IPS DF 6.9 (cell line): ENCODE results near the gene ZDHHC18.

Source experiments
- DNase-seq: peaks from one replicate; pipeline ENCODE4 v3.0.0-alpha.2; 2013; ENCODE audit warnings: low read depth, low spot score
- H3K27ac ChIP-seq: one replicate; pipeline ENCODE4 v1.5.1; 2013; ENCODE audit warnings: low read length, control low read depth
- H3K27me3 ChIP-seq: 2 replicates; pipeline ENCODE4 v1.6.1; 2013; ENCODE audit warnings: mild to moderate bottlenecking, low read length; ENCODE audit not compliant: control insufficient read depth, insufficient read depth
- H3K36me3 ChIP-seq: 2 replicates; pipeline ENCODE4 v1.6.1; 2013; ENCODE audit warnings: low read length; ENCODE audit not compliant: control insufficient read depth, insufficient read depth
- H3K4me1 ChIP-seq: 2 replicates; pipeline ENCODE4 v1.6.1; 2013; ENCODE audit warnings: low read length; ENCODE audit not compliant: control insufficient read depth, insufficient read depth
- H3K4me3 ChIP-seq: 2 replicates; pipeline ENCODE4 v1.5.1; 2013; ENCODE audit warnings: mild to moderate bottlenecking, low read length
- H3K9me3 ChIP-seq: 2 replicates; pipeline ENCODE4 v1.6.1; 2013; ENCODE audit warnings: low read length, inconsistent platforms; ENCODE audit not compliant: control insufficient read depth, insufficient read depth
- WGBS: extraction: QIAGEN DNeasy Blood & Tissue Kit; methylation state at CpG from one replicate; pipeline ENCODE4 v1.1.7; 2013; ENCODE audit warnings: mixed read lengths, missing lambda C conversion rate; ENCODE audit not compliant: insufficient read length, insufficient coverage; 5-methylcytosine and 5-hydroxymethylcytosine counted together

Gene ZDHHC18

DNA sequence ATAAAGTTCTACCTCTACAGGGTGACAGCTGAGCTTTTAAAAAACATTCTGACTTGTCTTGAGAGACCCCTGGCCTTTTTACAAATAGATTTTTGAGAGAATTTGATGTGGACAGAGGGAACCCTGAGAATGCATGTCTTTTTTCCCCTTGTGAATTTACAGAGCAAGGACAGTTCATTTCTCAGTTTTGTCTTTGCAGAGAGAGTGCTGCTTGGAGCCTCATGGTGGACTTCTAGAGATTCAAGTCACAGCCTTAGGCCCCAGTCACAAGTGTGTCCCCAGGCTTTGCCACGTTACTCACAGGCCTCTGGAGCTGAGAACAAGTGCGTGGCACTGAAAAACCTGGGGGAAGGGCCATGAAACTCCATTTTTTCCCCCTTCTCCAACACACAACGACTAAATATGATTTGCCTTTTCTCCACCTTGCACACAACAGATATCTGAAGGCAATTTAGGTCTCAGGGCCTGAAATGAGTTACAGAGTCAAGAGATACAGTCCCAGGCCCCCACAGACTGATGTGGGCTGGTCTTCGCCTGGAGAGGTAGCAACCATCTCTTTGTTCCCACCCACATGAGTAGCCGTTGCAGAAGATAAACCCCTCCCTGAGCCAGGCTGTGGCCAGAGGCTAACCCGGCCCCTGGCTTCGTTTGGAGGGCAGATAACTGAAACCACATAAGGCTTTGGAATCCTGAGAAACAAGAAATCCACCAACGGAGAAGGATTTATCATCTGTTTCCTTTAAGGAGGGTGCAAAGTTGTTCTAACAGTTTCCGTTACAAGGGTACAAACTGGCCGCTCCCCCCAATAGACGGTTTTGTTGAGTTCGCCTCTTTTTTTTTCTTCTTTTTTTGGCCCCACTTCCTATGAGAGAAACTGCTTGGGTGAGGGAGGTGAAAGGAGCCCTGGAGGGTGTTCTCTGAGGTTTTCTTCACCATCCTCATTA, 39.8 kb upstream of the ZDHHC18 start:
- DNase-seq = no peak
- H3K27me3 ChIP-seq = no peaks in the 10 kb centered on the region
- peaks cover 10% of the 10 kb centered on the region for H3K4me1 ChIP-seq
- no peak overlapping the region for H3K27ac ChIP-seq
- WGBS = no CpG with 5 or more reads among the region's 12 CpGs
- no peaks in the 10 kb centered on the region for H3K9me3 ChIP-seq
- H3K36me3 ChIP-seq = no peaks in the 10 kb centered on the region
- H3K4me3 ChIP-seq = no peak overlapping the region; the same call in 1 of the 2 replicates

DNA sequence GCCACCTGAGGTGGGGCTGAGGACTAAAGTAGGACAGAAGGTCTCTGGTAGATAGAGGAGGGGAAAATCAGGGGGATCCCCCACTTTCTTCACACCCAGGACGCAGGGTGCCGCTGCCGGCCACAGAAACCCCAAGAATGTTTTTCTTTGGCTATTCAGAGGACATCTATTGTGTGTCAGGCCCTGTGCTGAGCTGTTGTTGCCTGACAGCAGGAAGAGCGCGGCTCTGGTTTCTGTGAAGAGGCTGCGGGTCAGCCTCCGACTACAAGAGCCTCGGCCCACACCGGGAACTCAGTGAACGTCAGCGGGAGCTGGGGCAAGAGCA, 39.1 kb upstream of the ZDHHC18 start:
- no CpG with 5 or more reads among the region's 11 CpGs for WGBS
- H3K4me3 ChIP-seq = peak overlapping the region; percentile 78; the same call in 1 of the 2 replicates
- no peaks in the 10 kb centered on the region for H3K36me3 ChIP-seq
- no peak for DNase-seq
- no peaks in the 10 kb centered on the region for H3K9me3 ChIP-seq
- no peaks in the 10 kb centered on the region for H3K27me3 ChIP-seq
- no peak overlapping the region for H3K27ac ChIP-seq
- H3K4me1 ChIP-seq = peaks cover 10% of the 10 kb centered on the region

DNA sequence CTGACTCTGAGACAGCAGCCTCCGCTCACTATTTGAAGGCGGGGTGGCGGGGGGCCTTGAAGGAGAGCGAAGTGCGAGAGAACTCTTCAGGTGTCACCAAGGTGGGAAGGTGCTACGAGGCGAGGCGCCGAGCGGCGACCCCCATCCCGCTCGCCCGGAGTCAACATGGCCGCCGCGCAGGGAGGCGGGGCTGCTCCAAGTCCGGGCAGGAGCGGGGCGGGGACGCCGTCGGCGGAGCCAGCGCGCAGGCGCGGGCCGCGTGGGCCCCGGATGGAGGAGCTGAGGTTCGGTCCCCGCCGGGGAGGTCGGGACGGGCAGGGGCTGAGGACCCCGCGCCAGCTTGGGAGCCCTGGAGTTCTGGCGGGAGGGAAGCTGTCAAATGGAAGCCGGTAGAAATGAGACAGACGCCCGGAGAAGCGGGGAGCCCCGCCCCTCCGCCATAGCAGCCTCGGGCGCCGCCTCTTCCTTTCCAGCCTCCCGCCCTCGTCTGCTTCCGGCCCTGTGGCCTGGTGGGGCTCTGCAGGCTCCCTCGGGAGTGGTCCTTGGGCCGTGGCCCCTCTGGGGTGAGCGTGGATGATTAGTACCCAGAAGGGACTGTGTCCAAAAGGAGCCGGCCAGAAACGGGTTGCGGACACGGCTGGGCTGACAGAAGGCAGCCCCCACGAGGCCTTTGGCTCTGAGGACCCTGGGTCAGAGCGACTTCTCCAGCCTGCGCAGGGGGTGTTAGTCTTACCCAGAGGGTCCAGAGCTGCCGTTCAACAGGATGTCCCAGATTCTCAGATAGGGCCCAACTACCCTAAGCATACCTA, 38.6 kb upstream of the ZDHHC18 start, which contains the start of gene PIGV:
PIGV (plus strand) TSS at position 245 of the 809 bp plus-strand sequence. CDS start 2,866 bp downstream, outside the sequence.
- DNase-seq = no peak
- Histone ChIP-seq H3K9me3 (no peaks in the 10 kb centered on the region), H3K4me3 (peak within 1 kb of the TSS; percentile 78), H3K27me3 (no peaks in the 10 kb centered on the region), H3K4me1 (peaks cover 10% of the 10 kb centered on the region), H3K36me3 (no peaks in the 10 kb centered on the region), H3K27ac (no peak within 1 kb of the TSS)
- WGBS = no CpG with 5 or more reads among the region's 63 CpGs

DNA sequence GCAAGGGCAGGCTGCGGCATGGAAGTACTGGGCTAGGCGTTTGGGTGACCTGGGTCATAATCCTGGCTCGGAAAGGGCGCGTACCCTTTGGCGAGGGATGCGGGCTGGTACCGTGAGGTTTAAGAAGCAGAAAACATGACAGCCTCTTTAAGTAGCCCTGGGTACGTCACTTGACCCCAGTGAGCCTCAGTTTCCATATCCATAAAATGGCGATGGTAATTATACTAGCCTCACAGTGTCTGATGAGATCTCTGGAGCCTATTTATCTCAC, 38.0 kb upstream of the ZDHHC18 start:
- H3K36me3 ChIP-seq = no peaks in the 10 kb centered on the region
- H3K9me3 ChIP-seq = no peaks in the 10 kb centered on the region
- H3K27ac ChIP-seq = no peak overlapping the region
- H3K4me3 ChIP-seq = peak overlapping the region; percentile 78; the same call in 1 of the 2 replicates
- no peaks in the 10 kb centered on the region for H3K27me3 ChIP-seq
- peaks cover 10% of the 10 kb centered on the region for H3K4me1 ChIP-seq
- no CpG with 5 or more reads among the region's 10 CpGs for WGBS
- DNase-seq = no peak

DNA sequence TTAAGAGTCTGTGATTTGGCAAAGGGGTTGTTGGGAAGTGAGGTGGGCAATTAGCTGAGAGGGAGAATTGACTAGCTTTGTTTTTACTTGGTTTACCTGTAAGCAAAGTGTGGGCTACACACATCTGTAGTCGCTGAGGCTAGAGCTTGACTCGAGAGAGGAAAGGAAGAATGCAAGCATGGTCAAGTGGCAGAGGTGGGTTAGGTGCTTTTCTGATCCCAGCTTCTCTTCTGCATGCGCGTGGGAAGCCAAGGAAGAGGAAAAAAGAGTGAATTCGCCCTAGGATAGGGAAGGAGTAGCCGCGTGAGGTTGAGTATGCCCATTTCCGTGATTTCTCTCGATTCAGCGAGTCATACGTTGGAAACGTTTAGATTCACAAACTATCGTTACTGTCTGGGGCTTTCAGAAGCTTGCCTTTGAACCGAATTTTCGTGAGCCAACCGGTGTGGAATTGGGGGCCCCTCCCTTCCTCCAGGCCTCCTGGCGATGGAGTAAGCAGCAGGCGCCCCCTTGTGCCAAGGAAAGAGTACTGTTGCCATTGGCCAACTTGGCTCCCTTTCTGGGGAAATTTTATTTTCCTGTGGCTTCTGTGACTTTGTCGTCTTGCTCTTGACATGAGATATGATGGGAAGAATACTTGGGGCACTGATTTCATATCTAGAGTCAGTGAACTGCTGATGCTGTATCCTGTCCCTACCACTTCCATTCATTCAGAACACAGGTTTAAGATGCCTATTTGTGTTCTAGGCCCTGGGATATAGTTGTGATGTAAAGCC, 37.5 kb upstream of the ZDHHC18 start:
- Histone ChIP-seq H3K4me3 (peak overlapping the region; percentile 78; the same call in 1 of the 2 replicates), H3K27me3 (no peaks in the 10 kb centered on the region), H3K36me3 (peaks cover under 1% of the 10 kb centered on the region; the same call in 1 of the 2 replicates), H3K27ac (no peak overlapping the region), H3K9me3 (no peaks in the 10 kb centered on the region), H3K4me1 (peaks cover 10% of the 10 kb centered on the region)
- no CpG with 5 or more reads among the region's 19 CpGs for WGBS
- no peak for DNase-seq

DNA sequence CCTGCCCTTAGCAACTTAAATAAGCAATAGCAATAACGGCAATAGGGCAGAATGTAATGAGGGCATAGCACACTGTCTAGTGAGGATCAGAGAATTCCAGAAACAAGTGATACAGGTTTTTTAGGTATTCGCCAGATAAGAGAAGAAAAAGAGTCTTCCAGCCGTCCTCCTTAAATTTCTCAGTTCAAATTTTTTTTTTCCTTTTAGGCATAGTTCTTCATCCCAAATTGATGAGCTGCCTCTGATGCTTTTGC, 36.9 kb upstream of the ZDHHC18 start:
- Histone ChIP-seq H3K36me3 (peaks cover 3% of the 10 kb centered on the region; the same call in 1 of the 2 replicates), H3K27ac (no peak overlapping the region)
- no CpG with 5 or more reads among the region's 3 CpGs for WGBS

DNA sequence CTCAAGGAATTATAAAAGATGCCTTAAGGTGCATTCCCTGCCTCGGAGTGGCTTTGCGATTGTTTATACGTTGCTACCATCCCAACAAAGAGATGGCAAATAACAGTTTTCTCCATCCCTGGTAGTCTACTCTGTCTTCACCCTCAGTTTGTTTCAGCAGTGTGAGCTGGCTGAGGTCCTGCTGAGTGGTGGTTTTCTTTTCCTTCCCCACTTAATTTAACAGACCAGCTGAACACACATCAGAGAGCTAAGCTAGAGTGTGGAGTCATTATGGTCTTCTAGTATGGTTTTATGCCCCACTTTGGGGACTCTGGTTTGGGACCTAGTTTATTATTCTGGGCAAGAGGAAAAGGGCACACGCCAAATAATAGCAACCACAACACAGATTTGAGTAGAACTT, 36.6 kb upstream of the ZDHHC18 start:
- Histone ChIP-seq H3K36me3 (peaks cover 3% of the 10 kb centered on the region; the same call in 1 of the 2 replicates), H3K4me3 (no peak overlapping the region), H3K4me1 (peaks cover 10% of the 10 kb centered on the region), H3K27me3 (no peaks in the 10 kb centered on the region), H3K27ac (no peak overlapping the region), H3K9me3 (no peaks in the 10 kb centered on the region)
- DNase-seq = no peak
- no CpG with 5 or more reads among the region's 4 CpGs for WGBS

More for the DNA sequence above, 36.9 kb upstream of the ZDHHC18 start:
- Histone ChIP-seq H3K4me1 (peaks cover 10% of the 10 kb centered on the region), H3K27me3 (no peaks in the 10 kb centered on the region), H3K9me3 (no peaks in the 10 kb centered on the region), H3K4me3 (no peak overlapping the region)
- no peak for DNase-seq

DNA sequence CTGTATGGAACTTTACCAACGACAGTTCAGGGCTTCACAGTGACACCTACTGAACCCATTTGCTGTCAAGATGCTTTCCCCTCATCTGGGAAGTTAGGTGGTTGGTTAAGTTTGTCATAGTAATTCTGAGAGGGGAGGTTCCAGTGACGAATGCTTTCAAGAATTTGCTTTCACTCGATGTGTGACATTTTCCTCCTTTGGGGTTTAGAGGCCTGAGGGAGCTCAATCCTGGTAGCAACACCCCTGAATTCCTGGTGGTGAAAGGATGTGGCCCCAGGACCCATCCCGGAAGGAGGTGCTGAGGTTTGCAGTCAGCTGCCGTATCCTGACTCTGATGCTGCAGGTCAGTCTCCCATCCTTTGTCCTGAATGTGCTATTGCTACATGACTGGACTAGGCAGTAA, 35.9 kb upstream of the ZDHHC18 start:
- H3K4me1 ChIP-seq = peaks cover 10% of the 10 kb centered on the region
- no peak overlapping the region for H3K27ac ChIP-seq
- peaks cover 3% of the 10 kb centered on the region; the same call in 1 of the 2 replicates for H3K36me3 ChIP-seq
- no peaks in the 10 kb centered on the region for H3K27me3 ChIP-seq
- H3K4me3 ChIP-seq = no peak overlapping the region
- no peaks in the 10 kb centered on the region for H3K9me3 ChIP-seq
- no CpG with 5 or more reads among the region's 5 CpGs for WGBS
- no peak for DNase-seq

DNA sequence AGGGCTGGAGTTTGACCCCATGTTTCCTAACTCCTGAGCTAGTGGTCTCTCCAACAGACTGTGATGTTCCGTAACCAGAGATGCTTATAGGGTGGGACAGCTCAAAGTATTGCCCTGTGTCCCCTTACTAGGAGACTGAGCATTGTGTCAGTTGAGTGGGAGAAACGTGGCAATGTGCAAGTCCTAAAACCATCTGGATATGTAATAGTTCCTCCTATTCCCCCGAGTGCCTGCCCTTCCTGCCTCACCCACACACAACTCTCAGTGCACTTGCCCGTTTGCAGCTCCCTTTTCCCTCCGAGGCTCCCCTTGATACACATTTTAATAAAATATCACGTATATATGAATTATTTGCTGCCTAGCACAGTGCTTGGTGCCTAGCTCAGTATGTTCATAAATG, 35.3 kb upstream of the ZDHHC18 start:
- Histone ChIP-seq H3K4me1 (peaks cover 8% of the 10 kb centered on the region), H3K9me3 (no peaks in the 10 kb centered on the region), H3K4me3 (no peak overlapping the region), H3K27ac (no peak overlapping the region), H3K27me3 (no peaks in the 10 kb centered on the region), H3K36me3 (peaks cover 3% of the 10 kb centered on the region; the same call in 1 of the 2 replicates)
- DNase-seq = no peak
- no CpG with 5 or more reads among the region's 6 CpGs for WGBS

DNA sequence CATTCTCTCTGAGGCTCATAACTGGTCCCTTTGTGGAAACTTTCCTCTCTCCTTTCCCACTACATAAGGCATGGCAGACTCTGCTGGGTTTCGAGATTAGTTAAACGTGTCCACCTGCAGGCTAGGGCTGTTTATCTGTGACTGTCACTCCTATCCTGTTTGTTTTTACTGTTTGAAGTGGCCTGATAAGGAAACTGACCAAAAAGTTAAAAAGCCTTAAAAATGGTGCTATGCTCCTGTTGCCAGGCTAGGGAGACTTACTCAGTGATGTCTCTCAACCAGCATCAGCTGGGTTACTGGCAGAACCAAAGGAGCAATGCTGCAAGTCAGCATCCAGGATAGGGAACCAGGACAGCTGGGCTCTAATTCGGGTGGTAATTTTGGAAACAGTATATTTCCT, 34.9 kb upstream of the ZDHHC18 start:
- Histone ChIP-seq H3K9me3 (no peaks in the 10 kb centered on the region), H3K4me1 (peaks cover 6% of the 10 kb centered on the region; the same call in 1 of the 2 replicates), H3K27ac (no peak overlapping the region), H3K27me3 (no peaks in the 10 kb centered on the region), H3K36me3 (peaks cover 3% of the 10 kb centered on the region; the same call in 1 of the 2 replicates), H3K4me3 (no peak overlapping the region)
- WGBS = no CpG with 5 or more reads among the region's 3 CpGs
- DNase-seq = no peak
